GM21526 (cell line): ENCODE measurements around the gene NSL1.
"Not testable (repeated sequence)": the region's sequence is repeated elsewhere in the genome, so short reads cannot be mapped to it uniquely, and the experiment has no call there.

ENCODE experiments used
- ATAC-seq: cut with Tn5 transposase; IDR thresholded peaks from one replicate; pipeline ENCODE4 v1.9.1; 2021; ENCODE audit warnings: moderate library complexity; ENCODE audit not compliant: unreplicated experiment, low FRiP score

NSL1 gene

GRCh38 chr1:212785871-212786270, 5.7 kb downstream of the NSL1 start:
- ATAC-seq: no peak

DNA sequence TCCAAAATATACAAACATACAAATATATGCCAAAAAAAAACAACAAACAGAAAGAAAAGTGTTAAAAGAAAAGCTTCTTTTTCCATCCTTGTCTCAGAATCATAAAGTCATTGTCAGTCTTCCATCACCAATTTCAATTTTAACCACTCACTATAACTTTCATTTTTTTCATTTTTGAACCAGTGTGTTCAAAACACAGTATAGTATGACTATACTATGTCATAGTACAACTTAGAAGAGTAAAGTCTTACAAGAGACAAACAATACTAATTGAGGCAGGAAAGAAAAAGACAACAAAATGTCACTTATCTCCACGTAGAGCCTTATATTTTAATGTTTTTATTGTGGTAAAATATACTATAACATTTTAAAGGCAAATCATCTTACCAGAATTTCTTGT, 7.6 kb downstream of the NSL1 start:
- no peak for ATAC-seq

DNA sequence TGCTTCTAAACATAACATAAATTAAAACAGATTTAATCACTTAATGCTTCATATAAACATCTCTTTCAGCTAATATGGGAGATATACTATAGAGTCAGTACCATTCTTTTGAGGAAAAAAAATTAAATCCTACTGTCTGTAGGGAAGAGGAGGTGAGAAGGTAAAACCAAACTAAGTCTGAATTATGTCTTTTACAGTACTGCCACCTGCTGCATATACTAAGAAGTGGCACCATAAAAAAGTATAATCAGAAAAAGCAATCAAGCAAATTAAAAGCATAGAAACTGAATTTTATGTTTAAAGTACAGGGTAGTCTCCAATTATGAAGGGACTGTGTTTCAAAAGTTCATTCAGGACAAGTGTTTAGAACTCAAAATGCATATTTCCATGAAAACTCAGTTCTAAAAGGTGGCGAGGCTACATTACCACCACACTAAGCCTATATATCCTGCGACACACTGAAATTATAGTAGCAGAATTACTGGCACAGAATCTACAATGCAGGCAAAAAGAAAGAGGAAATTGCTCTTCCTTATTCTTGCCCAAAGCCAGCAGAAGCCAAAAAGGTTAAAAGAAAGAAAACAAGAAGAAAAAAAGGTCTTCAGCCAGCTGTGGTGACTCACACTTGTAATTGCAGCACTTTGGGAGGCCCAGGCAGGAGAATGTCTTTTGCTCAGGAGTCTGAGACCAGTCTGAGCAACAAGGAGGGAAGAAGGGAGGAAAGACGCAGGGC, 9.0 kb downstream of the NSL1 start:
- ATAC-seq: no peak

- ATAC-seq: no peak
These were observed 10.4 kb downstream of the NSL1 start for GRCh38 chr1:212781225-212781624.

- no peak for ATAC-seq
These were observed 10.8 kb downstream of the NSL1 start for GRCh38 chr1:212780759-212781158.

DNA sequence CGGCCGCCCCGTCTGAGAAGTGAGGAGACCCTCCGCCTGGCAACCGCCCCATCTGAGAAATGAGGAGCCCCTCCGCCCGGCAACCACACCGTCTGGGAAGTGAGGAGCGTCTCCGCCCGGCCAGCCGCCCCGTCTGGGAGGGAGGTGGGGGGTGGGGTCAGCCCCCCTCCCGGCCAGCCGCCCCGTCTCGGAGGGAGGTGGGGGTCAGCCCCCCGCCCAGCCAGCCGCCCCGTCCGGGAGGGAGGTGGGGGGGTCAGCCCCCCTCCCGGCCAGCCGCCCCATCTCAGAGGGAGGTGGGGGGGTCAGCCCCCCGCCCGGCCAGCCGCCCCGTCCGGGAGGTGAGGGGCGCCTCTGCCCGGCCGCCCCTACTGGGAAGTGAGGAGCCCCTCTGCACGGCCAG, 12.5 kb downstream of the NSL1 start:
- not testable (repeated sequence) for ATAC-seq

DNA sequence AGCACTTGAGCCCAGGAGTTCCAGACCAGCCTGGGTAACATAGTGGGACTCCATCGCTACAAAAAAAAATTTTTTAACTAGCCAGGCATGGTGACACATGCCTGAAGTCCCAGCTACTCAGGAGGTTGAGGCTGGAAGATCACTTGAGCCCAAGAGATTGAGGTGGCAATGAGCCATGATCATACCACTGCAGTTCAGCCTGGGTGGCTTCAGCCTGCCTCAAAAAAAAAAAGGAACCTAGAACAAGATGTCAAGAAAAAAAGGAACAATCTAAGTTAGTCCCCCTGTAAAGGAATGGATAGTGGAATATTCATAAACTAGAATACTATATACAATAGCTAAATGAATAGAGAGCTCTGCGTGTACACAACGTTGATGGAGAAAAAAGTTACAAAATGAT, 14.4 kb downstream of the NSL1 start:
- no peak for ATAC-seq

- ATAC-seq: no peak
These were observed 16.3 kb downstream of the NSL1 start for GRCh38 chr1:212775241-212775640.

GRCh38 chr1:212774584-212774983, 17.0 kb downstream of the NSL1 start:
- ATAC-seq: no peak

DNA sequence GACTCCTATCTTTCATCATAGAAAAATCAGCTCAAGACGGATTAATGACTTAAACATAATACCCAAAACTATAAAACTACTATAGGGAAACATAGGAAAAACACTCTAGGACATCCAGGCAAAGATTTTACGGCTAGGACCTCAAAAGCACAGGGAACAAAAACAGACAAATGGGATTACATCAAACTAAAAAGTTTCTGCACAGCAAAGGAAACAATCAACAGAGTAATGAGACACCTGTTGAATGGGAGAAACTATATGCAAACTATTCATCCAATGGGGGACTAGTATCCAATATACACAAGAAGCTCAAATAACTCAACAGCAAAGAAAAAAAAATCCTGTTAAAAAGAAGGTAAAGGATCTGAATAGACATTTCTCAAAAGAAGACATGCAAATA, 18.6 kb downstream of the NSL1 start:
- no peak for ATAC-seq

DNA sequence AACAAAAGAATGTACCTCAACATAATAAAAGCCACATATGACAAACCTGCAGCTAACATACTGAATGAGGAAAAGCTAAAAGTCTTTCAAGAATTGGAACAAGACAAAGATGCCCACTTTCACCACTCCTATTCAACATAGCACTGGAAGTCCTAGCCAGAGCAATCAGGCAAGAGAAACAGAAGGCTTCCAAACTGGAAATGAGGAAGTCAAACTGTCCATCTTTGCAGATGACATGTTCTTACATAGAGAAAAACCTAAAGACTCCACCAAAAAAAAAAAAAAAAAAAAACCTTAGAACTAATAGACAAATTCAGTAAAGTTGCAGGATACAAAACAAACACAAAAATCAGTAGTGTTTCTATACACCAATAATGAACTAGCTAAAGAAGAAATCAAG, 20.2 kb downstream of the NSL1 start:
- no peak for ATAC-seq

- no peak for ATAC-seq
These were observed 22.0 kb downstream of the NSL1 start for GRCh38 chr1:212769459-212770167.

DNA sequence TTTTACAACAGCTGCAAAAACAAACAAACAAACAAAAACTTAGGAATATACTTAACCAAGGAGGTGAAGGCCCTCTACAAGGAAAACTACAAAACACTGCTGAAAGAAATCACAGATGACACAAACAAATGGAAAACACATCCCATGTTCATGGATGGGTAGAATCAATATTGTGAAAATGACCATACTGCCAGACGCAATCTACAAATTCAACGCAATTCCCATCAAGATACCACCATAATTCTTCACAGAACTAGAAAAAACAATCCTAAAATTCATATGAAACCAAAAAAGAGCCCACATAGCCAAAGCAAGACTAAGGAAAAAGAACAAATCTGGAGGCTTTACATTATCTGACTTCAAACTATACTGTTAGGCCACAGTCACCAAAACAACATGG, 24.8 kb downstream of the NSL1 start:
- ATAC-seq: not testable (repeated sequence)

DNA sequence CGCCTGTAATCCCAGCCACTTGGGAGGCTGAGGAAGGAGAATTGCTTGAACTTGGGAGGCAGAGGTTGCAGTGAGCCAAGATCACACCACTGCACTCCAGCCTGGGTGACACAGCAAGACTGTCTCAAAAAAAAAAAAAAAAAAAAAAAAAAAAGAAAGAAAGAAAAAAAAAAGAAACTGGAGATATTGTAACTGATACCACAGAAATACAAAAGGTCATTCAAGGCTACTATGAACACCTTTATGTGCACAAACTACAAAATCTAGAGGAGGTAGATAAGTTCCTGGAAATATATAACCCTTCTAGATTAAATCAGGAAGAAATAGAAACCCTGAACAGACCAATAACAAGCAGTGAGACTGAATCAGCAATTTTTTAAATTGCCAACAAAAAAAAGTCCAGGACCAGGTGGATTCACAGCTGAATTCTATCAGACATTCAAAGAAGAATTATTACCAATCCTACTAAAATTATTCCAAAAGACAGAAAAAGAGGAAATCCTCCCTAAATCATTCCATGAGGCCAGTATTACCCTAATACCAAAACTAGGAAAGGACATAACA, 26.8 kb downstream of the NSL1 start:
- not testable (repeated sequence) for ATAC-seq

DNA sequence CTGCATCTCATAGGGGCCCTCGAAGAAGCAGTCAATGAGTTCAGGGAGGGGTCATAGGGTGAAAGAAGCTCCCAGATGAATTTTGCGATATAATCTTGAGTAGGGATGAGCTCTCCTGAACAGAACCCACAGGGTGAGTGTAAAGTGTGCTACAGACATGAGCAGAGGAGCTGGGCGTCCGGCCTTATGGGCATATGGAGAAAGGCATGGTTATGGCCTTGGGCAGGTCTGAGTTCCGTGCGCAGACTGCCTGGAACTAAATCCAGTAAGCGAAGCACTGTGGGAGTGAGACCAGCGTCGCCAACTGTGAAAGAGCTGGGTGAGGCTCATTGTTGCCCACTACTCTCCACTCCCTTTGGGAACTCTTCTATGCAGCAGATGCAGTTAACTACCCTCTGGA, 28.7 kb downstream of the NSL1 start:
- no peak for ATAC-seq

DNA sequence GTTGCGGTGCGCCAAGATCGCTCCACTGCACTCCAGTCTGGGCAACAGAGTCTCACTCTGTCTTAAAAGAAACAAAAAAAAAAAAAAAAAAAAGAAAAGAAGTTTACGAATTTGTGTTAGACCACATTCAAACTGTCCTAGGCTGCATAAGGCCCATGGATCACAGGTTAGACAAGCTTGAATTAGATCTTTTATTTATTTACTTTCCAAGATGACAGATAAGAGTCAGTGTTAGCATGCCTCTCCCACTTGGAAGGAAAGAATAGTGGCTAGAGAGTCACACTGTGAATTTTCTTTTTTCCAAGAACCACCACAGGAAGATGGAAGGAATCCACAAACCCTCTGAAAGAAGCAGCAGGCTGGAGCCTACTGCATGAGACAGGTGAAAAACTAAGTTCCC, 29.3 kb downstream of the NSL1 start:
- no peak for ATAC-seq

GRCh38 chr1:212760126-212760823, 31.3 kb downstream of the NSL1 start:
- ATAC-seq: no peak

DNA sequence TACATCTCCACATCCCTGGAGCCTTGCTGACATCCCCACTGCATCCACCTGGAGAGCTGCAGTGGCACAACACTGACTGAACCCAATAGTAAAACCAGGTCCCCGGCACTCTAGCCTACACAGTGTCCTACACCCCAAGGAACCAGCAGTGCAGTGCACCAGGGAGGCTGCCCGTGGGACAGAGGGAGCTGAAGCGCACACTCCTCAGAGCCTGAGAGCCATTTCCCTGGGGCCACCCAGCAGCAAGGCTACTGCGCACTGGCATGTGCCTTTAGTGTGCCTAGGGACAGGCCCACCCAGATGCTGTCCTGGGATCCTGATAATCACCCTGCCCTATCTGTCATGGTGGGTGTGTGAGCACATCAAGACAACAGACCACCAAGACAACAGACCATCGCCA, 31.9 kb downstream of the NSL1 start:
- ATAC-seq: no peak

GRCh38 chr1:212754680-212755079, 36.9 kb downstream of the NSL1 start:
- no peak for ATAC-seq

DNA sequence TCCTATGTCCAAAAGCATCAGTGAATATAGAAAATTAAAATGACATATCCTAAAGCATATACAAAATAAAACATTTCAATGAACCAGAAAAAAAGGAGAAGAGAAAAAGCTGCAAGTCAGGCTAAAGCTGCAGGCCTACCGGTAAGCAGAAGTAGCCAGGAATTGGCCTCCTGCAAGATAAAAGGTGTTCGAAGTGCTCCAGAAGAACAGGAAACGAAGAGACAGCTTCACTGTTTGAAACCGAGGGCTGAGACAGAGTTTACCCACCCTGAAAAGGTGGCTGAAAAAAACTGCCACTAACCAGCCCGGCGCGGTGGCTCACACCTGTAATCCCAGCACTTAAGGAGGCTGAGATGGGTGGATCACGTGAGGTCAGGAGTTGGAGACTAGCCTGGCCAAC, 37.4 kb downstream of the NSL1 start:
- ATAC-seq: no peak

DNA sequence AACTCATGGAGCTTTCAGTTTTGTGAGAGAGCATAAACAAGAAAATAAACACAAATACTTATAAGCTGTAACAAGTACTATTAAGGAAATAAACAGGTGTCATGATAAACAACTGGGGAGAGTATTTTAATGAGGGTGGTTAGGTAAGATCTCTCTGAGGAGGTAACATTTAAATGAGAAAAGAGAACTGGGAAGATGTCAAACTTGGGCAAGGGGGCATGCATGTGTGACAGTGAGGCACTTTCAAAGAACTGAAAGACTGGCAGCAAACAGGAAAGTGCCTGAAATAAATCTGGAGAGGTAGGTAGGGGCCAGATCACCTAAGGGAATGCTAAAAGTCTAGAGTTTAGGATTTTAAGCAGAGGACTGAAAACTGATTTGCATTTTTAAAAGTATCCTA, 37.8 kb downstream of the NSL1 start:
- no peak for ATAC-seq
